HG03280 (cell line): ENCODE measurements around the gene CR1L.
A peak's percentile ranks its signal among the peaks of the same experiment; 100 is the strongest.
"Not testable (repeated sequence)": the region's sequence is repeated elsewhere in the genome, so short reads cannot be mapped to it uniquely, and the experiment has no call there.

Source experiments
- ATAC-seq: cut with Tn5 transposase; IDR thresholded peaks from one replicate; pipeline ENCODE4 v1.9.1; 2021; ENCODE audit warnings: mild to moderate bottlenecking, moderate library complexity; ENCODE audit not compliant: unreplicated experiment

Gene CR1L

DNA sequence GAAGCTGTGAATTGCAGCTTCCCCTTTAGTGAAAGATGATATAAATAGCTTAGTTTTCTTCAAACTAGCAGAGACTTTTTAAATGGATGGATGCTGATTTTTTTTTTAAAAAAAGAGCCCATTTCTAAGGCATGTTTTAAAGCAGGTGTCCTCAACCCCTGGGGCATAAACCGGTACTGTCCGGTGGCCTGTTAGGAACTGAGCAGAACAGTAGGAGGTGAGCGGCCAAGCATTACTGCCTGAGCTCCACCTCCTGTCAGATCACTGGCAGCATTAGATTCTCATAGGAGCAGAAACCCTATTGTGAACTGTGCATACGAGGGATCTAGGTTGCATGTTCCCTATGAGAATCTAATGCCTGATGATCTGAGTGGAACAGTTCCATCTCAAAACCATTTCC is 31.2 kb downstream of the CR1L start:
- no peak for ATAC-seq

DNA sequence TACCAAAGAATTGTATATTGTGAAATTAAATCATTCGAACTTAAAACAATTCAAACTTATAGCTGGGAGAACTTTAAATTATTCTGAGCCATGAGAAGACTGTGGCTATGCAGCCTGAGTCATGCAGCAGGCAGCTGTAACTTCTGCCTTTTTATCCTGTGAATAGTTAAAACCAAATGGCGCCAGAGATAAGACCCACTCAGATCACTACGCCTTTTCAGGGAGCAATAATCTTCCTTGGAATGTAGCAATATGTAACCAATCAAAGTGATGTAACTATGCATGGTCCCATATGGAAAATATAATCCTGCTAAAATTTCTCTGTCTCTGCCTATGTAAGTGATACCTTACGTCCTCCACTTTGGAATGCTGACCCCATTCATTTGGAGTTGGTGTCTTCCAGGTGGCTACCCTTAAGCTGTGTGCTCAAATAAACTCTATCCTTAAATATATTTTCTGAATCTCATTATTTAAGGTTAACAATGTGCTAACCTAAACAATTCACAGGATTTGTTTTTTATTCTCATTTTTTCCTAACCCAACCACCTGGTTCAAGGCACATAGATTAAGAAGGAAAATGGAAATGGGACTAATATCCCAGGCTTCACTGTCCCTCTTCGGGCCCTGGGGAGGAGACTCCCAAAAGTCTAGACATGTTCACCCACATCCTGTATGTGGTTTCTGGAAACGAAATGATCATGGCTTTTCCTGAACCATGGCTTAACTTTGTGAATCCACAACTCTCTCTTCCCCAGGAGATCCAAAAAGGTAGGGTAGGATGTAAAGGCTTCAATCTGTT is 35.9 kb downstream of the CR1L start:
- ATAC-seq, result not testable (repeated sequence)

DNA sequence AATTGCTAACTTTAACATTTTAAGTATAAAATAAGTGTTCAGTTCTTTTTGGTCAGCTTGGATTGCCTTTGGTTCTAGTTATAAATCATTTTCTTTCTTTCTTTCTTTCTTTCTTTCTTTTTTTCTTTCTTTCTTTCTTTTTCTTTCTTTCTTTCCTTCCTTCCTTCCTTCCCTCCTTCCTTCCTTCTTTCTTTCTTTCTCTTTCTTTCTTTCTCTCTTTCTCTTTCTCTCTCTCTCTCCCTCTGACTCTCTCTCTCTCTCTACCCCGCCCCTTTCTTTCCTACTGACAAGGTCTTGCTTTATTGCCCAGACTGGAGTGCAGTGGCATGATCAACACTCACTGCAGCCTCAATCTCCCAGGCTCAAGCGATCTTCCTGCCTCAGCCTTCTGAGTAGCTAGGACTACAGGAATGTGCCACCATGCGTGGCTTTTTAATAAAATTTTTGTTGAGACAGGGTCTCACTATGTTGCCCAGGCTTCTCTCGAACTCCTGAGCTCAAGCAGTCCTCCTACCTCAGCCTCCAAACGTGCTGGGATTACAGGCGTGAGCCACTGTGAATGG is 38.0 kb downstream of the CR1L start:
- ATAC-seq, result not testable (repeated sequence)

DNA sequence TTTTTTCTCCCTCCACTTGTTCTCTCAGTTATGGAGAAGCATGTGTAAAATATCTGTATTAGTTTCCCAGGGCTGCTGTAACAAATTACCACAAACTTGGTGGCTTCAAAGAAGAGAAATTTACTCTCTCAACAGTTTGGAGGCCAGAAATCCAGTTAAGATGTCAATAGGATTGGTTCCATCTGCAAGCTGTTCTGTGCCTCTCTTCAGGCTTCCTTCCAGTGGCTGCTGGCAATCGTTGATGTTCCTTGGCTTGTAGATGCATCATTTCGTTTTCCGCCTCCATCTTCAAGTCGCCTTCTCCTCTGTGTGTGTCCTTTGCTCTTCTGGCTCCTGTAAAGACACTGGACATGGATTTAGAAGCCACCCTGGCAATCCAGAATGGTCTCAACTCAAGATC is 45.6 kb downstream of the CR1L start:
- not testable (repeated sequence) for ATAC-seq

DNA sequence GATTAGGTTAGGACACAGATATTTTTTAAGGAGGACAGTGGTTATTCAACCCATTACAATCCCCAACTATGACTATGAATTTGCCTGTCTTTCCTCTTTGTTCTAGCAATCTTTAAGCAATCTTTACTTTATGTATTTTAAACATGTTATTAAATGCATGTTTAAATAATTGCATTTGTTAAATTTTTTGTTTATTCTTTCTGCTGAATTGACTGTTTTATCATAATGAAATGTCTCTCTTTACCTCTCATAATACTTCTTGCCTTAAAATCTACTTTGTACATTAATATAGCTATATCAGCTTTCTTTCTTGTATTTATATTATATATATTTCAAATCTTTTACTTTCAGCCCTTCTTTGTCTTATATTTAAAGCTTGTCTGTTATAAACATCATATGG is 46.1 kb downstream of the CR1L start:
- ATAC-seq, result no peak

DNA sequence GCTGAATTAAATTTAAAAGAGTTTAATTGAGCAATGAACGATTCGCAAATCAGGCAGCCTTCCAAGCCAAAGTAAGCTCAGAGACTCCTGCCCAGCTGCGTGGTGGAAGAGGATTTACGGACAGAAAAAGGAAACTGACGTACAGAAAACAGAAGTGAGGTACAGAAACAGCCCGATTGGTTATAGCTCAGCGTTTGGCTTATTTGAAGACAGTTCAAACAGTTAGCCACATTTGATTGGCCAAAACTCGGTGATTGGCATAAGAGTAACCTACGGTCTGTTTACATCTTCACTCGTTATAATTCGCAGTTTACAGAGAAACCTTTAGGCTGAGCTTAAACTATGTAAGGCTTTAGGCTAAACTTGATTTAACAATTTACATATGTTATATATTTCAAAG is 46.9 kb downstream of the CR1L start:
- no peak for ATAC-seq

DNA sequence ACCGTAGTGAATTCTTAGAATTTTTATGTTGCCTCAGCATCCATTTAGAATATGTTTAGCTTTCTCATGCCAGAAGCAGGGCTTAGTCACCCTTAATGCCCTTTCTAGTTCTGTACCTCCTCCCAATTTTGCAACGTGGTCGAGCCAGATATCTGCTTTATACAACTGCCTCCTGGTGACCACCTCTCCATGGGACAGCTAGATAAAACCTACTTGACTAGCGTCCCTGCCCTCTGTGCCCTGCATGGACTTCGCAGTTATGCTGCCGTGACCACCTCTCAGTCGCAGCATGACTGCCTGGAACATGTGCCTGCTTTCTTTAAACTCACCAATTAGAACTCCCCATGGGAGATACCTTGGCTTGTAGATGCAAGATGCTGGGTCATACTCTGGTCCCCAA is 47.4 kb downstream of the CR1L start:
- not testable (repeated sequence) for ATAC-seq

DNA sequence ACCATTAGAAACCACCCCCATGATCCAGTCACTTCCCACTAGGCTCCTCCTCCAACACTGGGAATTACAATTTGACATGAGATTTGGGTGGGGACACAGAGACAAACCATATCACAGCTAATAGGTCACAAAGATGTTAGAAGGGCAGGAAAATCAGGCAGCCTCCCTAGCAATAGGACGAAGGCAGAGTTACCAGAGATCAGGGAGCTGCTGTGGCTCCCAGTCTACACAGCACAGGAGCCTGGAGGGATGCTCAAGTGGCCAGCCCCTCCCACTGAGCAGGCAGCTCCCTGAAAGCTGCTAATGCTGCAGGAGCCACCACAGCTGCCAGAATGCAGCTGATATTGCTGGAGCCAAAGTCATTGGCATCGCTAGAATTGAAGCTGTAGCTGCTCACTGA is 51.0 kb downstream of the CR1L start:
- no peak for ATAC-seq

DNA sequence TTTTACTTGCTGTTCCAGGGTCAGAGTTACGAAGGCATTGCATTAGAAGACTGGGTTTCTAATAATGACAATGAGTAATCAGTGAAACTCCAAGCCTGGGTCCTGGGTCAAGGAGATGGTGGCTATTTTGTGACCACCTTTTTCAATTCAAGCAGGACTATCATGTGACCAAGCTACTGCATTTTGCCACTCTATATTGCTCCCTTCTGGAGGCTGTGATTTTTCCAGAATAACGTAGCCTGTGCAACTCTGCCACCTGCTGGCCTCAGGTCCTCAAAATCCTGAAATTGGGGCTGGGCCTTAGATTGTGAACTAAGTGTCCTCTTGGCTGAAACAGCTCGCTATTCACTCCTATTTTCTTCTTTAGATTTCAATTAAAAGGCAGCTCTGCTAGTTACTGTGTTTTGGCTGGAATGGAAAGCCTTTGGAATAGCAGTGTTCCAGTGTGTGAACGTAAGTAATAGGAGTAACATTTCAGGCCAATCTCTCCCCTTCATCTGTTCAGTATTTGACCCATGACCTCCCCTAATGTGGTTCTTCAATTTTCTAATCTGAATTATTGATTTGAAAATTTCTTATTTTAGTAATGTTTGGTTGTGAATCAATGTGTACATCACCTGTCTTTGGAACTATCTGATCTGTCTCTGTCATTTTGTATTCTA is 54.0 kb downstream of the CR1L start:
- peak; percentile 57 for ATAC-seq

DNA sequence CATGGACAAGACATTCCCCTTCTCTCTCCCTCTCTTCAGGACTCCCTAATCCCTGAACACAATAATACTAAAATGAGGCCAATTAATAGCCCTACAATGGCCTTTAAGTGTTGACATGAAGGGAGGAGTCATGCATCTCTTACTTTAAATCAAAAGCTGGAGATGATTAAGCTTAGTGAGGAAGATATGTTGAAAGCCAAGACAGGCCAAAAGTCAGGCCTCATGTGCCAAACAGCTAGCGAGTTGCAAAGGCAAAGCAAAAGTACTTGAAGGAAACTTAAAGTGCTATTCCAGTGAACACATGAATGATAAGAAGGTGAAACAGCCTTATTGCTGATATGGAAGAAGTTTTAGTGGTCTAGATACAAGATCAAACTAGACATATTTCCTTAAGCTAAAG is 57.4 kb downstream of the CR1L start:
- ATAC-seq, result no peak

DNA sequence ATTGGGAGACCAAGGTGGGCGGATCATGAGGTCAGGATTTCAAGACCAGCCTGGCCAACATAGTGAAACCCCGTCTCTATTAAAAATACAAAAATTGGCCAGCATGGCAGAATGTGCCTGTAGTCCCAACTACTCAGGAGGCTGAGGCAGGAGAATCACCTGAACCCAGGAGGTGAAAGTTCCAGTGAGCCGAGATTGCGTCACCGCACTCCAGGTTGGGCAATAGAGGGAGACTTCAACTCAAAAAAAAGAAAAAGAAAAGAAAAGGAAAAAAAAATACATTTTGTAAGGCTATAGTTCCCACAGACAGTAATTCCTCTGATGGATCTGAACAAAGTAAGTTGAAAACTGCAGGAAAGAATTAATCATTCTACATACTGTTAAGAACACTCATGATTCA is 58.8 kb downstream of the CR1L start:
- no peak for ATAC-seq

DNA sequence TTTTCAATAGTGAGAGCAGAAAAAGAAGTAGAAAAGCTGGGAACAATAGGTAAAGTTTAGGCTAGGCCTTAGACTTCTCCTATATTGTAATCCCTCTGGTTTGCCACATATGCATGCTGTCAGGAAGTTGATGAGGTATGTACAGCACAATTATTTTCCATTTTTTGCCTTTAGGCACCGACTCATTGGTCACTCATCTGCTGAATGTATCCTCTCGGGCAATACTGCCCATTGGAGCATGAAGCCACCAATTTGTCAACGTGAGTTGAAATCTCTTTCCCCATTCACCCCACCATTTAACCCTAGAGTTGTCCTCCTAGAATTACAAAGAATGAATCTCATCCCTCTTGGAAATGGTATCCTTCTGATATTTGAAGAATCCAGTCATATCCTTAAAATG is 63.1 kb downstream of the CR1L start:
- not testable (repeated sequence) for ATAC-seq

DNA sequence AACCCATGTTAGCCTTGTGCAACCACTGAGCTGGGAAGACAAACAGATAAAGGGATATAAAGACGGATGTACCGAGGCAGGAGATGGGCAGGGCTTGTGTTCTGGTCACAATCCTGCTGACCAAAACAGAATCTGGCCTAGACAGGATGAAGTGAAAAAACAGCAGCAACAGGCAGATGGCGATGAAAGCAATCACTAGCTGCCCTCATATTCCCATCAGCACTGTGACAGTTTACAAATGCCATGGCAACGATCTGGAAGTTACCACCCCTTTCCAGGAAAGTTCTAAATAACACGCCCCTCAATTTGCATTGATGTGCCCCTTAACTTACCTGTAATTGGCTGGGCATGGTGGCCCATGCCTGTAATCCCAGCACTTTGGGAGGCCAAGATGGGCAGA is 66.4 kb downstream of the CR1L start:
- no peak for ATAC-seq

DNA sequence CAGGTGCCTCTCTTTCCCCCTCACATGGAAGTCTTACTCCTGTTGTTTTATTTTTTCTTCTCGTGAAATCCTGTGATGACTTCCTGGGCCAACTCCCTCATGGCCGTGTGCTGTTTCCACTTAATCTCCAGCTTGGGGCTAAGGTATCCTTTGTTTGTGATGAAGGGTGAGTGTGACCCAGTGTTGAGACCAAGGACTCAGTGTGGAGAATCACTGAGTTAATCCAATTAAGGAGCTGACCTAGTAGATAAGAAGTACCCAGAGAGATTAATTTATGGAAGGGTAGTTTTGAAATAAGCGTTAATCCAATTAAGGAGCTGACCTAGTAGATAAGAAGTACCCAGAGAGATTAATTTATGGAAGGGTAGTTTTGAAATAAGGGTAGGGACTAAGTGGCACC is 67.8 kb downstream of the CR1L start:
- not testable (repeated sequence) for ATAC-seq

DNA sequence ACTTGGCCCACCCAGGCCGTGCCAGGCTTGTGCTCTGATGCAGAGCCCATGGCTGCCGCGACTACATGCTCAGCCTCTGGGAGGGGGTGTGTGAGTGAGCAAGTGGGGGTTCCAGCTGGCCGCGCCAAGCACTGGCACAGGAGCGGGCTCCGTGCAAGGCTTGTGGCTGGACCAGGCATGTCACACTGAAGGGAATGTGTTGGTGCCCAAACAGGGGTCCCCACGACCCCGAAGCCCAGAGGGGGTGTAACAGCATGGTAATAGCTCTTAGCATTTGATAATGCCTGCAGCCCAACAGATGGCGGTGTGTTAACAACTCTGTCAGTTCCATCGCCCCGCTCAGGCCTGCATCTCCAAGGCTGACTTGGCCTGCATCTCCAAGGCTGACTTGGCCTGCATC is 68.6 kb downstream of the CR1L start:
- ATAC-seq, result no peak

DNA sequence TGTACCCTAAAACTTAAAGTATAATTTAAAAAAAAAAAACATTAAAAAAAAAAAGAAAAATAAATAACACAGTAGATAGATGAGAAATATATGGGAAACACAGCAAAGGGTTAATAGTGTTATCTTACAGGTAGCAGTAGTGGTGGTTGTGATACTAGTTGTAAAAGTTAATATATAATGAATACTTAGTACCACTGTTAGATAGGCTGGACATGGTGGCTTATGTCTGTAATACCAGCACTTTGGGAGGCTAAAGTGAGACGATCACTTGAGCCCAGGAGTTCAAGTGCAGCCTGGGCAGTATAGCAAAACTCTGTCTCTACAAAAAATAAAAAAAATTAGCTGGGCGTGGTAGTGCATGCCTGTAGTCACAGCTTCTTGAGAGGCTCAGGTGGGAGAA is 74.3 kb downstream of the CR1L start:
- ATAC-seq, result no peak

DNA sequence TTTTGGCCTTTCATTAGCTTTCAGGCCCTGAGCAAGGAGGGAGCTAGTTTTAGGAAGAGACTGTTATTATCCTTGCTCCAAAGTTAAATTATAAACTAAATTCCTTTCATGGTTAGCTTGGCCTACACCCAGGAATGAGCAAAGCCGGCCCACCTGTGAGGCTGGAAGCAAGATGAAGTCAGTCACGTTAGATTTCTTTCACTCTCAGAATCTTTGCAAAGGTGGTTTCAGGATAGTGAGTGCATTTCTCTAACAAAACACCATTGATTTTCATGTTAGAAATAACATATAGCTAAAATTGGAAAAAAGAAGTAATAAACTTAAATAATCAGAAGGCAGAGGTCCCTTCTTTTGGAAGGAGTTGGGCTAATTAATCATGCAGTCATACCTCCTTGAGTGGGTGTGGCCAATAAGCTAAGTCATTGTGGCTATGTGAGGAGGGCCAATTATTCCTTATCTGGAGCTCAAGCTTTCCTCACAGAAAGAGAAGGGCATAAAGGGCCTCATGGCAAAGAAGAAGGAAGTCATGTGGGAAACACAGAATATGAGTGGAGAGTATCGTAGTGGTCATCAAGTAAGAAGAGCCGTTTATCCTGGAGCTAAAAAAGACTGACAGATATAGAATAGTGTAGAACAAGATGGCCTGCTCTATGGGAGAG is 83.4 kb downstream of the CR1L start:
- ATAC-seq, result not testable (repeated sequence)

DNA sequence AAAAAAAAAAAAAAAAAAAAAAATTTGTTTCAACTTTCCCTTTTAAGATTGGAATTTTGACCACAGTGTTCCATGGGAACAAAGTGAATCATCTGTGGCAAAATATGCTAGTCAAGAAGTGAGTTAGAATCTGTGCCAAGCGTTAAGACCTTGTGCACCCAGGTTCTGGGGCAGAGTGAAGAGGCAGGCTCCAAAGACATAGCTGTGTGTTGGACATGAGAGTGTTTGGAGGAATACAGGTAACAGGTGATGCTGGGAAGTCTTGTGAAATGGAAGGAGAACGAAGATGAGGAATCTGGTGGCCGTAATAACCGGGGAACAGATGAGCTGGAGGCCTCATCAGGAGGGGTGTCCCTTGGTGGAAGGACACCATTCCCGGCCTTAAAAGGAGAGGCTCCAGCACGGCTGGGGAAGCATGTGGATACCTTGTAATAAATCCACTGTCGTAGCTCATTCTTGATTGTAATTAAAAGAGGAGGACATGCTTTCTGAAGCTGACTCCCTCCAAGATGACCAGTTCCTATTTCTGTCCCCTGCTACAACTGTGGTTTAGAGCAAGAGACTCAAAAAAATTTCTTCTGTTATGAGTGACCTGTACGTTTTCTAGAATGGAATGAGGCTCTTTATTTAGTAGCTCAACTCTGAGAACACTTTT is 92.7 kb downstream of the CR1L start:
- not testable (repeated sequence) for ATAC-seq

DNA sequence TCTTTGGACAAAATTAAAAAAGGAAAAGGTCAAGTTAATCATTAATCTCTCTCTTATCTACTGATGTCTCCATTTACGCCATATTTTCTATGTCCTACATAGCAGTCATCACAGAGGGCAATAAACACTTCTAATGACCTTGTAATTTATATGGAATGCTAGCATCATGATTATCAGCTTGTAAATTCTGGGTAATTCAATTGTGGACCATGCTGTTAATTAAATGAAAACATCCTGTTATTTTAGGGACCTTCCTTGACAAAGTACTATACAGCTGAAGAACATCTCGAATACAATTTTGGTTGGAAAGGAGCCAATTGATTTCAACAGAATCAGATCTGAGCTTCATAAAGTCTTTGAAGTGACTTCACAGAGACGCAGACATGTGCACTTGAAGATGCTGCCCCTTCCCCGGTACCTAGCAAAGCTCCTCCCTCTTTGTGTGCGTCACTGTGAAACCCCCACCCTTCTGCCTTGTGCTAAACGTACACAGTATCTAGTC is 93.3 kb downstream of the CR1L start:
- not testable (repeated sequence) for ATAC-seq

DNA sequence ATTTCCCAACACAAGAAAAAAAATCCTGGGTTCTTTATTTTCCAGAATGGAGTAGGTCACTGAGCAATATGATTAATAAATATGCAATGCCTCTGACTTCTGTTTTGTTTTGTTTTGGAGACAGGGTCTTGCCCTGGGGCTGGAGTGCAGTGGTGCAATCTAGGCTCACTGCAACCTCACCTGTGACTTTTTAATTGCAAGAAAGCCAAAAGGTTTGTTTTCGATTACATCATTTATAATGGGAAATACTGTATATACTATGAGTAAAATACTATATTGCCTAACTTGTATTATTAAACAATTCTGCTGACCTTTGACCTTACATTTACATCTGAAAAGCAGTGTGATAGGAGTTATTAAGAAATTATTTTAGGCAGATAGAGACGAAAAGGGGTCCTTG is 95.3 kb downstream of the CR1L start:
- ATAC-seq, result no peak
